Upper lobe of right lung (tissue), 1 donor: ENCODE data around the gene CLBA1. TPM values are rescaled to one million over a fixed set of nuclear protein-coding genes. Genes with fewer than 3 reads are reported as not detected.
A peak's percentile ranks its signal among the peaks of the same experiment; 100 is the strongest.
"Not testable (repeated sequence)": the region's sequence is repeated elsewhere in the genome, so short reads cannot be mapped to it uniquely, and the experiment has no call there.

Experiments used
- ATAC-seq: fragments of 200-7000 bp; cut with Tn5 transposase; one replicate; pipeline ENCODE4 v1.9.1; 2020; ENCODE audit warnings: mild to moderate bottlenecking, moderate library complexity
- DNase-seq: peaks from one replicate; pipeline ENCODE4 v3.0.0-alpha.2; 2020
- H3K27ac ChIP-seq: fragments of 200-600 bp; one replicate; pipeline ENCODE4 v1.8.0; 2022
- H3K27me3 ChIP-seq: fragments of 200-600 bp; one replicate; pipeline ENCODE4 v1.8.0; 2022; ENCODE audit warnings: mild to moderate bottlenecking
- H3K36me3 ChIP-seq: fragments of 200-600 bp; one replicate; pipeline ENCODE4 v1.8.0; 2022
- H3K4me1 ChIP-seq: fragments of 200-600 bp; one replicate; pipeline ENCODE4 v1.8.0; 2022
- H3K4me3 ChIP-seq: fragments of 200-600 bp; one replicate; pipeline ENCODE4 v1.8.0; 2022; ENCODE audit warnings: mild to moderate bottlenecking
- H3K9me3 ChIP-seq: fragments of 200-600 bp; one replicate; pipeline ENCODE4 v1.8.0; 2022
- CTCF ChIP-seq: fragments of 200-600 bp; IDR thresholded peaks from one replicate; pipeline ENCODE4 v1.8.0; 2022; ENCODE audit warnings: antibody characterized with exemption
- intact Hi-C: fragments of 100-400 bp; cut with DNase I; formaldehyde crosslinking; loops from one replicate; pipeline ENCODE4 v1.11.0; 2022
- total RNA-seq: library from RNA; stranded (reverse); fragmentation: NEBNext Ultra II Directional; extraction: Animal tissue kit (Norgen Biotek cat#: 25700); gene quantifications from one replicate; pipeline ENCODE4 v1.2.1, GENCODE V29; 2021
- donor health status: DM: no; HTN: yes; CAD: no; lungs with severe emphysema.

Gene CLBA1
- total RNA-seq, 1 donor from 2014 or later, result 6.9 TPM

- Histone ChIP-seq H3K4me3 (no peak overlapping the region), H3K4me1 (no peaks in the 10 kb centered on the region), H3K9me3 (no peaks in the 10 kb centered on the region), H3K36me3 (no peaks in the 10 kb centered on the region), H3K27me3 (no peaks in the 10 kb centered on the region), H3K27ac (no peak overlapping the region)
- TF ChIP-seq CTCF, result no peak
- ATAC-seq, result no peak
- no peak for DNase-seq
- intact Hi-C loops, result no loop called here
Measured at GRCh38 chr14:105029402-105029801, 43.8 kb downstream of the CLBA1 start.

- H3K27ac ChIP-seq, result no peak overlapping the region
- H3K4me1 ChIP-seq, result no peaks in the 10 kb centered on the region
- H3K36me3 ChIP-seq, result no peaks in the 10 kb centered on the region
- no peaks in the 10 kb centered on the region for H3K27me3 ChIP-seq
- no peaks in the 10 kb centered on the region for H3K9me3 ChIP-seq
- ATAC-seq, result no peak
- no peak overlapping the region for H3K4me3 ChIP-seq
- DNase-seq, result no peak
- intact Hi-C loops, result no loop called here
- no peak for TF ChIP-seq CTCF
Measured at GRCh38 chr14:105030194-105030593, 44.6 kb downstream of the CLBA1 start.

- Histone ChIP-seq H3K9me3 (no peaks in the 10 kb centered on the region), H3K4me1 (no peaks in the 10 kb centered on the region), H3K27ac (no peak overlapping the region), H3K36me3 (no peaks in the 10 kb centered on the region), H3K4me3 (no peak overlapping the region), H3K27me3 (no peaks in the 10 kb centered on the region)
- intact Hi-C loops, result no loop called here
- no peak for DNase-seq
- no peak for TF ChIP-seq CTCF
- no peak for ATAC-seq
Measured at GRCh38 chr14:105030836-105031396, 45.3 kb downstream of the CLBA1 start.

- ATAC-seq, H3K36me3 ChIP-seq, intact Hi-C loops, H3K9me3 ChIP-seq, DNase-seq, H3K27ac ChIP-seq, H3K4me1 ChIP-seq, H3K27me3 ChIP-seq: not testable (repeated sequence)
- peak overlapping the region; percentile 55 for H3K4me3 ChIP-seq
Measured at GRCh38 chr14:105032451-105032901, 46.9 kb downstream of the CLBA1 start.

- H3K9me3 ChIP-seq, intact Hi-C loops, DNase-seq, H3K27me3 ChIP-seq, H3K36me3 ChIP-seq, ATAC-seq, H3K4me1 ChIP-seq: not testable (repeated sequence)
- peak overlapping the region; percentile 55 for H3K4me3 ChIP-seq
- H3K27ac ChIP-seq, result peak overlapping the region; percentile 75
Measured at GRCh38 chr14:105033412-105033900, 47.9 kb downstream of the CLBA1 start.

GRCh38 chr14:105034315-105035039 is 48.9 kb downstream of the CLBA1 start:
- Histone ChIP-seq H3K27ac (peak overlapping the region; percentile 75), H3K9me3 (no peaks in the 10 kb centered on the region), H3K27me3 (no peaks in the 10 kb centered on the region), H3K4me3 (no peak overlapping the region), H3K36me3 (no peaks in the 10 kb centered on the region), H3K4me1 (no peaks in the 10 kb centered on the region)
- intact Hi-C loops, result no loop called here
- ATAC-seq (peak; percentile 92), DNase-seq (no peak)
- TF ChIP-seq CTCF, result no peak

- DNase-seq, H3K9me3 ChIP-seq, H3K36me3 ChIP-seq, H3K4me1 ChIP-seq, H3K27me3 ChIP-seq, H3K4me3 ChIP-seq, intact Hi-C loops, ATAC-seq, H3K27ac ChIP-seq: not testable (repeated sequence)
Measured at GRCh38 chr14:105035616-105036015, 50.0 kb downstream of the CLBA1 start.
